ENCODE results near the gene UBE2L3.
"Not testable (repeated sequence)": the region's sequence is repeated elsewhere in the genome, so short reads cannot be mapped to it uniquely, and the experiment has no call there.

UBE2L3 gene

GRCh38 chr22:21567456-21568346 lies at the start of gene UBE2L3:
Gene UBE2L3, plus strand, starts transcription at chr22:21567714. Its CDS starts 31 bp downstream, at chr22:21567745.
- no peak for FAIRE-seq

GRCh38 chr22:21526705-21527500 lies 40.6 kb upstream of the UBE2L3 start:
- not testable (repeated sequence) for FAIRE-seq

- FAIRE-seq: not testable (repeated sequence)
Measured at GRCh38 chr22:21531525-21531924, 36.0 kb upstream of the UBE2L3 start.

GRCh38 chr22:21532863-21533648 lies 34.5 kb upstream of the UBE2L3 start:
- FAIRE-seq: not testable (repeated sequence)

GRCh38 chr22:21539862-21540261 lies 27.7 kb upstream of the UBE2L3 start:
- FAIRE-seq: not testable (repeated sequence)

GRCh38 chr22:21544432-21545322 lies 22.8 kb upstream of the UBE2L3 start:
- not testable (repeated sequence) for FAIRE-seq

- FAIRE-seq: not testable (repeated sequence)
Measured at GRCh38 chr22:21549558-21549957, 18.0 kb upstream of the UBE2L3 start.

GRCh38 chr22:21550008-21550677 lies 17.4 kb upstream of the UBE2L3 start:
- FAIRE-seq: not testable (repeated sequence)

GRCh38 chr22:21550678-21551047 lies 16.9 kb upstream of the UBE2L3 start:
- not testable (repeated sequence) for FAIRE-seq

- not testable (repeated sequence) for FAIRE-seq
Measured at GRCh38 chr22:21551361-21551760, 16.2 kb upstream of the UBE2L3 start, which contains the start of gene RIMBP3C. Gene RIMBP3C, minus strand, starts transcription at chr22:21551461. Its CDS starts 485 bp downstream, at chr22:21550976.

- FAIRE-seq: not testable (repeated sequence)
Measured at GRCh38 chr22:21559345-21560125, 8.0 kb upstream of the UBE2L3 start.

GRCh38 chr22:21560657-21561056 lies 6.9 kb upstream of the UBE2L3 start:
- FAIRE-seq: not testable (repeated sequence)

GRCh38 chr22:21563912-21564311 lies 3.6 kb upstream of the UBE2L3 start:
- no peak for FAIRE-seq

GRCh38 chr22:21564411-21564810 lies 3.1 kb upstream of the UBE2L3 start:
- no peak for FAIRE-seq

GRCh38 chr22:21568347-21569075 lies 997 bp downstream of the UBE2L3 start:
- no peak for FAIRE-seq

GRCh38 chr22:21569076-21569427 lies 1.5 kb downstream of the UBE2L3 start:
- FAIRE-seq: not testable (repeated sequence)

- no peak for FAIRE-seq
Measured at GRCh38 chr22:21569459-21570170, 2.1 kb downstream of the UBE2L3 start.

- FAIRE-seq: no peak
Measured at GRCh38 chr22:21570398-21570797, 2.9 kb downstream of the UBE2L3 start.

- FAIRE-seq: no peak
Measured at GRCh38 chr22:21571679-21572078, 4.2 kb downstream of the UBE2L3 start.
